Measurements from ENCODE around the gene TOM1.
A peak's percentile ranks its signal among the peaks of the same experiment; 100 is the strongest.

Gene TOM1

GRCh38 chr22:35369996-35370395 lies 70.3 kb downstream of the TOM1 start:
- no peak for TF ChIP-seq CTCF (IDR thresholded peaks at IDR 0.05; ENCODE audit: low read length, missing control alignments)
- H3K4me3 ChIP-seq (replicated peaks; ENCODE audit: low read depth, low read length): no peak overlapping the region
- DNase-seq (ENCODE audit: low read depth): no peak

GRCh38 chr22:35373781-35374180 lies 74.1 kb downstream of the TOM1 start:
- H3K4me3 ChIP-seq (replicated peaks; ENCODE audit: low read depth, low read length): no peak overlapping the region
- no peak for TF ChIP-seq CTCF (IDR thresholded peaks at IDR 0.05; ENCODE audit: low read length, missing control alignments)
- no peak for DNase-seq (ENCODE audit: low read depth)

GRCh38 chr22:35375031-35375430 lies 75.3 kb downstream of the TOM1 start:
- no peak for DNase-seq (ENCODE audit: low read depth)
- H3K4me3 ChIP-seq (replicated peaks; ENCODE audit: low read depth, low read length): no peak overlapping the region
- TF ChIP-seq CTCF (IDR thresholded peaks at IDR 0.05; ENCODE audit: low read length, missing control alignments): no peak

GRCh38 chr22:35375526-35375925 lies 75.8 kb downstream of the TOM1 start:
- H3K4me3 ChIP-seq (replicated peaks; ENCODE audit: low read depth, low read length): no peak overlapping the region
- no peak for DNase-seq (ENCODE audit: low read depth)
- TF ChIP-seq CTCF (IDR thresholded peaks at IDR 0.05; ENCODE audit: low read length, missing control alignments): no peak

GRCh38 chr22:35376728-35377472 lies 77.2 kb downstream of the TOM1 start:
- peak; percentile 100 for DNase-seq (ENCODE audit: low read depth)
- no peak for TF ChIP-seq CTCF (IDR thresholded peaks at IDR 0.05; ENCODE audit: low read length, missing control alignments)

GRCh38 chr22:35377735-35378134 lies 78.0 kb downstream of the TOM1 start:
- DNase-seq (ENCODE audit: low read depth): no peak
- no peak for TF ChIP-seq CTCF (IDR thresholded peaks at IDR 0.05; ENCODE audit: low read length, missing control alignments)
- no peak overlapping the region for H3K4me3 ChIP-seq (replicated peaks; ENCODE audit: low read depth, low read length)

More at GRCh38 chr22:35376728-35377472, 77.2 kb downstream of the TOM1 start:
- H3K4me3 ChIP-seq (replicated peaks; ENCODE audit: low read depth, low read length): no peak overlapping the region

- DNase-seq (ENCODE audit: low read depth): no peak
- H3K4me3 ChIP-seq (replicated peaks; ENCODE audit: low read depth, low read length): no peak overlapping the region
- TF ChIP-seq CTCF (IDR thresholded peaks at IDR 0.05; ENCODE audit: low read length, missing control alignments): no peak
These were observed 78.9 kb downstream of the TOM1 start for GRCh38 chr22:35378621-35379020.
